Transverse colon (tissue), 4 donors: ENCODE data around the gene PPP1R15A. TPM values are rescaled to one million over a fixed set of nuclear protein-coding genes. Genes with fewer than 3 reads are reported as not detected.
"Not testable (repeated sequence)": the region's sequence is repeated elsewhere in the genome, so short reads cannot be mapped to it uniquely, and the experiment has no call there.

Experiments
- DNase-seq: peaks from one replicate; pipeline ENCODE4 v3.0.0-alpha.2; 2019
- H3K27ac ChIP-seq, 4 donors: fragments of 200-600 bp; sonication (generic); 2 replicates each; pipeline ENCODE4 v1.5.1; 2016 to 2018; ENCODE audit warnings: inconsistent platforms in 4 of 4
- H3K27me3 ChIP-seq: fragments of 200-600 bp; sonication (generic); 2 replicates; pipeline ENCODE4 v1.5.1; 2017; ENCODE audit warnings: inconsistent platforms
- H3K36me3 ChIP-seq, 4 donors: fragments of 200-600 bp; sonication (generic); 2 replicates each; pipeline ENCODE4 v1.5.1; 2017 to 2019; ENCODE audit warnings: inconsistent platforms in 4 of 4
- H3K4me1 ChIP-seq, 4 donors: fragments of 200-600 bp; sonication (generic); 2 replicates each; pipeline ENCODE4 v1.5.1; 2017 to 2020; ENCODE audit warnings: inconsistent platforms in 4 of 4
- H3K4me3 ChIP-seq, 4 donors: fragments of 200-600 bp; sonication (generic); 1 replicate in 1 of 4; 2 replicates in 3 of 4; pipeline versions ENCODE4 v1.5.1 to v1.6.1; 2017 to 2019; ENCODE audit warnings: inconsistent platforms in 4 of 4
- H3K9me3 ChIP-seq, 2 donors: fragments of 200-600 bp; sonication (generic); 2 replicates each; pipeline ENCODE4 v1.5.1; 2017 to 2019; ENCODE audit warnings: inconsistent platforms in 2 of 2
- CTCF ChIP-seq, 5 experiments: fragments of 200-600 bp in 3 of 5; fragments of 450-650 bp in 2 of 5; sonication (generic) in 3 of 5; IDR thresholded peaks; 1 replicate in 2 of 5; 2 replicates in 3 of 5; pipeline ENCODE4 v1.5.1; 2016 to 2017; ENCODE audit warnings: antibody characterized with exemption in 5 of 5, inconsistent platforms in 3 of 5, mild to moderate bottlenecking in 2 of 5, moderate library complexity in 1 of 5
- EP300 ChIP-seq: sonication (generic); formaldehyde crosslinking; IDR thresholded peaks from one replicate; pipeline ENCODE4 v1.6.1; 2017; ENCODE audit warnings: antibody characterized with exemption, low read depth
- POLR2A ChIP-seq: fragments of 450-650 bp; IDR thresholded peaks from one replicate; pipeline ENCODE4 v1.6.1; 2016; ENCODE audit warnings: antibody characterized with exemption, mild to moderate bottlenecking, moderate library complexity
- POLR2AphosphoS5 ChIP-seq, 3 donors: sonication (generic); formaldehyde crosslinking; IDR thresholded peaks; one replicate each; pipeline ENCODE4 v1.6.1; 2016; ENCODE audit warnings: antibody characterized with exemption in 3 of 3
- WGBS, 2 donors: methylation state at CpG; one replicate each; pipeline ENCODE4 v1.1.5; 2018; ENCODE audit warnings: low coverage in 1 of 2; 5-methylcytosine and 5-hydroxymethylcytosine counted together
- in situ Hi-C, 4 donors: fragments of 200-750 bp; cut with MboI; loops; one replicate each; pipeline versions ENCODE4 v1.15.0 to v1.15.1; 2017; ENCODE audit warnings: low sequenced_read_pairs in 3 of 4, low pct_ligation_motif_present in 1 of 4, low pct_unique_long_range_greater_than_20kb in 1 of 4
- intact Hi-C: fragments of 100-400 bp; cut with DNase I; formaldehyde crosslinking; loops from one replicate; pipeline ENCODE4 v1.15.1; 2023; ENCODE audit warnings: low total_unique reads
- total RNA-seq, 4 donors: library from RNA; depleted of rRNA; stranded (reverse); fragments of >200 nt; gene quantifications; one replicate each; pipeline ENCODE4 v1.1.0, GENCODE V29; 2016

PPP1R15A gene
- total RNA-seq, 4 donors from 2014 or later: 49.4 to 109 (median 69.5) TPM

GRCh38 chr19:48842789-48843162 is 29.4 kb upstream of the PPP1R15A start:
- H3K36me3 ChIP-seq: no peaks in the 10 kb centered on the region
- in situ Hi-C loops (loop anchor here in 1 of 4 donors (5.0 kb wide), 1 partner anchor 50 kb away; no protein-coding TSS in a partner anchor), intact Hi-C loops (no loop called here)
- H3K27ac ChIP-seq: no peak overlapping the region
- peak; percentile 34 for DNase-seq
- H3K4me3 ChIP-seq: no peak overlapping the region
- H3K27me3 ChIP-seq: no peaks in the 10 kb centered on the region
- H3K9me3 ChIP-seq: no peaks in the 10 kb centered on the region
- H3K4me1 ChIP-seq: no peaks in the 10 kb centered on the region
- 37 to 46% methylated on average over 2 of the region's 2 CpGs for WGBS, 2 donors
- no peak for TF ChIP-seq POLR2AphosphoS5 (IDR thresholded peaks at IDR 0.05)
- TF ChIP-seq CTCF (IDR thresholded peaks at IDR 0.05): peak; percentile 76 to 84 (median 80)

- WGBS, 2 donors: 85% methylated on average over 2 of the region's 2 CpGs; no CpG with 5 or more reads in 1 of the 2 donors
- Histone ChIP-seq H3K9me3 (no peaks in the 10 kb centered on the region), H3K36me3 (no peaks in the 10 kb centered on the region), H3K4me1 (no peaks in the 10 kb centered on the region), H3K4me3 (no peak overlapping the region), H3K27me3 (no peaks in the 10 kb centered on the region), H3K27ac (no peak overlapping the region)
- in situ Hi-C loops (loop anchor here in 1 of 4 donors (5.0 kb wide), 1 partner anchor 52 kb away; no protein-coding TSS in a partner anchor), intact Hi-C loops (no loop called here)
- DNase-seq: no peak
- TF ChIP-seq EP300: no peak
- TF ChIP-seq CTCF (IDR thresholded peaks at IDR 0.05): peak in 2 of 5 experiments; percentile 22 to 32
- TF ChIP-seq POLR2A: no peak
Measured at GRCh38 chr19:48844472-48844871, 27.7 kb upstream of the PPP1R15A start.

GRCh38 chr19:48845384-48845783 is 26.8 kb upstream of the PPP1R15A start:
- WGBS, 2 donors: 90 to 91% methylated on average over 4 to 15 of the region's 15 CpGs
- in situ Hi-C loops (no loop called here), intact Hi-C loops (no loop called here)
- H3K4me3 ChIP-seq: no peak overlapping the region
- TF ChIP-seq EP300 (no peak), POLR2A (no peak)
- DNase-seq: no peak
- H3K9me3 ChIP-seq: no peaks in the 10 kb centered on the region
- H3K36me3 ChIP-seq: no peaks in the 10 kb centered on the region
- H3K27ac ChIP-seq: no peak overlapping the region
- no peaks in the 10 kb centered on the region for H3K4me1 ChIP-seq
- H3K27me3 ChIP-seq: no peaks in the 10 kb centered on the region

DNA sequence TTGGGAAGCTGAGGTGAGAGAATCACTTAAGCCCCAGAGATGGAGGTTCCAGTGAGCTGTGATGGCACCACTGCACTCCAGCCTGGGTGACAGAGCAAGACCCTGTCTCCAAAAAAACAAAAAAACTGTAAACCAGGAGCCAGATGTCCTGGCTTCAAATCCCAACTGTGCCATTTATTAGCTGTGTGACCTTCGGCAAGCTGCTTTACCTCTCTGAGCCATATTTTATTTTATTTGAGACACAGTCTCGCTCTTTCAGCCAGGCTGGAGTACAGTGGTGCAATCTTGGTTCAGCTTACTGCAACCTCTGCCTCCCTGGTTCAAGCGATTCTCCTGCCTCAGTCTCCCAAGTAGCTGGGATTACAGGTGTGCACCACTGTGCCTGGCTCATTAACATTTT is 25.6 kb upstream of the PPP1R15A start:
- intact Hi-C loops: not testable (repeated sequence)

DNA sequence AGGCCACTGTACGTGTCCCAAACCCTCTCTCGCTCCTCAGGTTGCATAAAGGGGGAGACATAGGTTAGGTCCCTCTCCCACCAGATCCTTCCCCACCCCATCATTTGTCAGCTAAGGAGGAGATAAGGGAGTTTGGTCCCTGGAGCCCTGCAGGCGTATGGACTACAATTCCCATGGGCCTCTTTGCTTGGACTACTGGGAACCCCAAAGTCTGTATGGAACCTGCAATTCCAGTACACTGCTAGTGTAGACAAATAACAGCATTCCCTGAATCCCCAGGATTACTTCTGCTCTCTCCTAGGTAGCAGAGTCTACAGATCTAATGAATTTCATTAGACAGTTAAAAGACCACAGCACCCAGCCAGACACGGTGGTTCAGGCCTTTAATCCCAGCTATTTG is 19.9 kb upstream of the PPP1R15A start:
- in situ Hi-C loops: loop anchor here in 1 of 4 donors (25.0 kb wide), 1 partner anchor 110 kb away; the partner anchor contains the start of genes BAX and FTL
- H3K27ac ChIP-seq: no peak overlapping the region
- H3K4me3 ChIP-seq: no peak overlapping the region
- no peaks in the 10 kb centered on the region for H3K4me1 ChIP-seq
- intact Hi-C loops: no loop called here
- no peaks in the 10 kb centered on the region for H3K27me3 ChIP-seq
- no peaks in the 10 kb centered on the region for H3K9me3 ChIP-seq
- no peaks in the 10 kb centered on the region for H3K36me3 ChIP-seq
- WGBS, 2 donors: 96% methylated on average over 4 of the region's 4 CpGs; no CpG with 5 or more reads in 1 of the 2 donors
- TF ChIP-seq EP300 (no peak), CTCF (IDR thresholded peaks at IDR 0.05) (no peak), POLR2AphosphoS5 (IDR thresholded peaks at IDR 0.05) (no peak), POLR2A (no peak)
- no peak for DNase-seq

More for the DNA sequence above, 25.6 kb upstream of the PPP1R15A start:
- H3K4me3 ChIP-seq, H3K27ac ChIP-seq, in situ Hi-C loops, DNase-seq, H3K27me3 ChIP-seq, H3K4me1 ChIP-seq, H3K36me3 ChIP-seq, H3K9me3 ChIP-seq: not testable (repeated sequence)
- 92% methylated on average over 3 of the region's 3 CpGs; no CpG with 5 or more reads in 1 of the 2 donors for WGBS, 2 donors
